Common myeloid progenitor, CD34-positive (primary cell): ENCODE results near the gene SLC29A4.

ENCODE experiments used
- CTCF ChIA-PET: fragments of 350-600 bp; sonication (Branson Sonifier 250); formaldehyde crosslinking; loops from one replicate; lab custom pipeline; 2021; ENCODE audit warnings: antibody characterized with exemption; lab: Charles Lee
- POLR2A ChIA-PET: fragments of 350-600 bp; sonication (Branson Sonifier 250); formaldehyde crosslinking; loops from one replicate; lab custom pipeline; 2021; ENCODE audit warnings: antibody characterized with exemption; lab: Charles Lee
- DNase-seq, 3 donors: peaks; one replicate each; pipeline versions ENCODE4 v3.0.0 to v3.0.0-alpha.2; 2013
- H3K27ac ChIP-seq, 2 experiments: 1 replicate in 1 of 2; 2 replicates in 1 of 2; pipeline ENCODE4 v1.7.0; 2013; ENCODE audit warnings: inconsistent platforms in 2 of 2, low read length in 2 of 2, mild to moderate bottlenecking in 2 of 2, low read depth in 1 of 2, moderate library complexity in 1 of 2; ENCODE audit not compliant: severe bottlenecking in 2 of 2, insufficient read depth in 1 of 2, poor library complexity in 1 of 2
- H3K27me3 ChIP-seq, 5 experiments: replicated peaks in 2 of 5; 1 replicate in 3 of 5; 2 replicates in 2 of 5; pipeline versions ENCODE4 v1.6.1 to v1.7.0; 2013; ENCODE audit warnings: low read length in 4 of 5, mild to moderate bottlenecking in 2 of 5, moderate library complexity in 2 of 5, inconsistent platforms in 1 of 5; ENCODE audit not compliant: insufficient read depth in 5 of 5, control insufficient read depth in 4 of 5
- H3K36me3 ChIP-seq, 4 experiments: 1 replicate in 2 of 4; 2 replicates in 2 of 4; pipeline versions ENCODE4 v1.6.1 to v1.7.0; 2013; ENCODE audit warnings: low read length in 3 of 4, control low read depth in 1 of 4, mild to moderate bottlenecking in 1 of 4; ENCODE audit not compliant: control insufficient read depth in 4 of 4, insufficient read depth in 4 of 4
- H3K4me1 ChIP-seq, 4 experiments: 1 replicate in 3 of 4; 2 replicates in 1 of 4; pipeline versions ENCODE4 v1.6.1 to v1.7.1; 2013; ENCODE audit warnings: low read length in 3 of 4, mild to moderate bottlenecking in 3 of 4, control low read depth in 1 of 4, inconsistent platforms in 1 of 4, moderate library complexity in 1 of 4; ENCODE audit not compliant: control insufficient read depth in 4 of 4, insufficient read depth in 4 of 4; ENCODE audit errors: control extremely low read depth in 1 of 4
- H3K4me3 ChIP-seq, 7 experiments: 1 replicate in 4 of 7; 2 replicates in 3 of 7; pipeline versions ENCODE4 v1.5.1 to v1.7.0; 2013; ENCODE audit warnings: mild to moderate bottlenecking in 7 of 7, low read length in 6 of 7, moderate library complexity in 6 of 7, inconsistent platforms in 2 of 7, low read depth in 2 of 7, control low read depth in 1 of 7; ENCODE audit not compliant: insufficient read depth in 4 of 7, control insufficient read depth in 1 of 7; ENCODE audit errors: extremely low read depth in 1 of 7
- H3K9me3 ChIP-seq, 5 experiments: 1 replicate in 4 of 5; 2 replicates in 1 of 5; pipeline versions ENCODE4 v1.6.1 to v1.7.1; 2013; ENCODE audit warnings: low read length in 4 of 5, mild to moderate bottlenecking in 2 of 5, inconsistent platforms in 1 of 5, low read depth in 1 of 5, moderate library complexity in 1 of 5; ENCODE audit not compliant: control insufficient read depth in 4 of 5, insufficient read depth in 2 of 5; ENCODE audit errors: control extremely low read depth in 1 of 5
- WGBS: methylation state at CpG from one replicate; pipeline ENCODE4 v1.1.5; 2013; ENCODE audit not compliant: insufficient coverage; 5-methylcytosine and 5-hydroxymethylcytosine counted together

SLC29A4 gene

DNA sequence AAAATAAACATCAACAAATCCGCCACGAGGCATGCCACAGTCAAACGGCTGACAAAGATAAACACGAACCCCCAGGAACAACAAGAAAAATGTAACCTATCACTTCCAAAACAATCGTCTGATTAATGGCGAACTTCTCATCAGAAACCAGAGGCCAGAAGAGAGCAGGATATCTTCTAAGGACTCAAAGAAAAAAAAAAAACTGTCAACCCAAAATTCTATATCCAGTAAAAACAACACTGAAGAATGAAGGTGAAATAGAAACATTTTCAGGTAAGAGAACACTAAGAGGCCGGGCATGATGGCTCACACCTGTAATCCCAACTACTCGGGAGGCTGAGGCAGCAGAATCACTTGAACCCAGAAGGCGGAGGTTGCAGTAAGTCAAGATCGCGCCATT lies 54.3 kb downstream of the SLC29A4 start:
- Histone ChIP-seq H3K4me3 (no peak overlapping the region), H3K4me1 (peaks cover under 1 to 12% (median 6%) of the 10 kb centered on the region in 4 experiments), H3K9me3 (peaks cover 0 to 16% (median 3%) of the 10 kb centered on the region in 5 experiments), H3K36me3 (peaks cover 19 to 93% (median 60%) of the 10 kb centered on the region in 4 experiments), H3K27ac (no peak overlapping the region), H3K27me3 (no peaks in the 10 kb centered on the region)
- 94% methylated on average over 8 of the region's 11 CpGs for WGBS
- ChIA-PET POLR2A (no interaction called here), CTCF (no interaction called here)
- peak in 1 of 3 donors; percentile 36 for DNase-seq

DNA sequence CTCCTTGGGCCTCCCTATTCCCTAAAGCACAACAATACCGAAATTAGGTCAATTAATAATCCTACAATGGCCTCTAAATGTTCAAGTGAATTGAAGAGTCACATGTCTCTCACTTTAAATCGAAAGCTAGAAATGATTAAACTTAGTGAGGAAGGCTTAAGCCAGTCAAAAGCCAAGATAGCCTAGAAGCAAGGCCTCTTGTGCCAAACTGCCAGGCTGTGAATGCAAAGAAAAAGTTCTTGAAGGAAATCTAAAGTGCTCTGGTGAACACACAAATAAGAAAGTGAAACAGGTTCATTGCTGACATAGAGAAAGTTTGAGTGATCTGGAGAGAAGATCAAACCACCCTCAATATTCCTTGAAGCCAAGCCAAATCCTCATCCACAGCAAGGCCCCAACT lies 57.2 kb downstream of the SLC29A4 start:
- H3K27ac ChIP-seq: no peak overlapping the region
- DNase-seq: no peak
- peaks cover 26 to 94% (median 66%) of the 10 kb centered on the region in 4 experiments for H3K36me3 ChIP-seq
- H3K27me3 ChIP-seq: no peaks in the 10 kb centered on the region
- ChIA-PET CTCF (interaction anchor here (1.6 kb wide), 1 partner anchor 25 kb away, joined by 4 read pairs; no protein-coding TSS in a partner anchor), POLR2A (no interaction called here)
- WGBS: 100% methylated on average over 2 of the region's 2 CpGs
- H3K4me3 ChIP-seq: no peak overlapping the region
- peaks cover 3 to 44% (median 11%) of the 10 kb centered on the region in 5 experiments for H3K9me3 ChIP-seq
- H3K4me1 ChIP-seq: no peaks in the 10 kb centered on the region

GRCh38 chr7:5342631-5343030 lies 59.9 kb downstream of the SLC29A4 start:
- ChIA-PET CTCF (interaction anchor here (0.6 to 1.2 kb wide), 4 partner anchors 9 to 114 kb away, joined by 3 to 5 read pairs (median 3); no protein-coding TSS in a partner anchor), POLR2A (no interaction called here)
- H3K9me3 ChIP-seq: peaks cover 0 to 41% (median 11%) of the 10 kb centered on the region in 5 experiments
- H3K4me3 ChIP-seq: no peak overlapping the region
- H3K27me3 ChIP-seq: no peaks in the 10 kb centered on the region
- 98% methylated on average over 3 of the region's 6 CpGs for WGBS
- DNase-seq: no peak
- H3K36me3 ChIP-seq: peaks cover 34 to 93% (median 72%) of the 10 kb centered on the region in 4 experiments
- H3K27ac ChIP-seq: no peak overlapping the region
- H3K4me1 ChIP-seq: no peaks in the 10 kb centered on the region

GRCh38 chr7:5343884-5344283 lies 61.1 kb downstream of the SLC29A4 start:
- DNase-seq: peak in 2 of 3 donors; percentile 31 to 33
- ChIA-PET POLR2A (no interaction called here), CTCF (no interaction called here)
- H3K4me3 ChIP-seq: no peak overlapping the region
- H3K9me3 ChIP-seq: peaks cover 0 to 37% (median 11%) of the 10 kb centered on the region in 5 experiments
- H3K27ac ChIP-seq: no peak overlapping the region
- 83% methylated on average over 1 of the region's 2 CpGs for WGBS
- peaks cover 28 to 93% (median 75%) of the 10 kb centered on the region in 4 experiments for H3K36me3 ChIP-seq
- H3K27me3 ChIP-seq: no peaks in the 10 kb centered on the region
- no peaks in the 10 kb centered on the region for H3K4me1 ChIP-seq

DNA sequence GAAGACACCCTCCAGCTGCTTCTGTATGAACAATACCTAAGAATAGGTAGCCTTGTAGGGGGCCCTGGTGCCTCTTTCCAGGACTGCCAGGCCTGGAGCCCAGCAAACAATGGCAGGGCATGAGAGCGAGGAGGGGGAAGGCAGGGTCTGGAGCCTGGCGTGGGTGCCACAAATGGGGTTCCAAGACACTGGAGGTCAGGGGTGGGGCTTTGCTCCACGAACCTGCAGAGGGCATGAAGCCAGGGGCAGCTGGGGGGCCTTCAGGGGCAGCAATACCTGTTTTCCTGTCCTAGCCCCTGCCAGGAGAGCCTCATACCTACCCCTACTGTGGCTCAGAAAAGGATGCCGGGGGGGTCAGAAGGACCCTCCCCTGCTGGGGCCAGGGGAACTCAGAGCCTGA lies 61.6 kb downstream of the SLC29A4 start:
- Histone ChIP-seq H3K27me3 (no peaks in the 10 kb centered on the region), H3K36me3 (peaks cover 28 to 92% (median 78%) of the 10 kb centered on the region in 4 experiments), H3K27ac (no peak overlapping the region), H3K4me1 (no peaks in the 10 kb centered on the region), H3K9me3 (peaks cover 0 to 36% (median 11%) of the 10 kb centered on the region in 5 experiments), H3K4me3 (no peak overlapping the region)
- no peak for DNase-seq
- POLR2A ChIA-PET: no interaction called here
- 83% methylated on average over 1 of the region's 4 CpGs for WGBS
- CTCF ChIA-PET: interaction anchor here (1.1 kb wide), 1 partner anchor 9 kb away, joined by 4 read pairs; no protein-coding TSS in a partner anchor

DNA sequence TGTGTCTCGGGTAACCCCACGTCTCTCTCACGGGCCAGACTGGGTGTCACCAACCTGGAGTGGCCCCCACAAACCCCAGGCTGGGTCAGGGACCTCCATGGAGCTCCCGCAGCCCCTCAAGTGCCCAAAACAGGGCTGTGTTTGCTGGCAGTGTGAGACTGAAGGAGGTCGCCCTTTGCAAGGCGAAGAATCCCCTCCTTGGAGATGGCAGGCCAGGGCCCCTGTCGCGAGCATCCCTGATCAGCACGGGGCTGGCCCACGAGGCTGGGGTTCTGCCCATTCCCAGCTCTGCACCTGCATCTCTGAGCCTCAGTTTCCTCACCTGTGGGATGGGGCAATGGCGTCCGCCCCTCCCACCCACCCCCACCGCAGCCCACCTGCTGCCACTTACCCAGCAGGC lies 62.4 kb downstream of the SLC29A4 start:
- Histone ChIP-seq H3K4me3 (no peak overlapping the region), H3K36me3 (peaks cover 28 to 93% (median 77%) of the 10 kb centered on the region in 4 experiments), H3K9me3 (peaks cover 0 to 36% (median 11%) of the 10 kb centered on the region in 5 experiments), H3K27me3 (no peaks in the 10 kb centered on the region), H3K27ac (no peak overlapping the region), H3K4me1 (no peaks in the 10 kb centered on the region)
- ChIA-PET CTCF (interaction anchor here (1.1 kb wide), 1 partner anchor 8 kb away, joined by 4 read pairs; no protein-coding TSS in a partner anchor), POLR2A (interaction anchor here (0.7 kb wide), 1 partner anchor 49 kb away, joined by 3 read pairs; no protein-coding TSS in a partner anchor)
- WGBS: 97% methylated on average over 10 of the region's 13 CpGs
- no peak for DNase-seq

DNA sequence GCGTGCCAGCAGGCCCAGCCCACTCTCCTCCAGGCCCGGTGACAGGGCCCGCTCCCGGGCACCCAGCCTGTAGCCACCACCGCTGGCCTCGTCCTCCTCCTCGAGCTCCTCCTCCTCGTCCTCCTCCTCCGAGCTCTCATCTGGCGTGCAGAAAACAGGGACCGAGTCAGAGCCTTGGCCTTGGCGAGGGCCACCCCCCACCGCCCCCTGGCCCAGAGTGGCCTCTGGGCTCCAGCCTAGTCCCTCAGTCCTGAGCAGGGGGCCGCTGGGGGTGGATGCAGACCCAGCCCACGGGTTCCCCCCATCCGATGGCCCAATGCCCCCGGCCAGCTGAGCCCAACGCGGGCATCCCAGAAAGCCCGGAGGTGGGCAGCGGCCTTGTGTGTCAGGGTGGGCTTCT lies 62.9 kb downstream of the SLC29A4 start:
- no peak overlapping the region for H3K27ac ChIP-seq
- H3K27me3 ChIP-seq: no peaks in the 10 kb centered on the region
- no peaks in the 10 kb centered on the region for H3K4me1 ChIP-seq
- peaks cover 0 to 36% (median 11%) of the 10 kb centered on the region in 5 experiments for H3K9me3 ChIP-seq
- WGBS: 96% methylated on average over 15 of the region's 21 CpGs
- peaks cover 27 to 95% (median 79%) of the 10 kb centered on the region in 4 experiments for H3K36me3 ChIP-seq
- POLR2A ChIA-PET: no interaction called here
- CTCF ChIA-PET: interaction anchor here (1.2 kb wide), 1 partner anchor 9 kb away, joined by 4 read pairs; no protein-coding TSS in a partner anchor
- no peak for DNase-seq
- no peak overlapping the region for H3K4me3 ChIP-seq
